ENCODE results near the gene BOD1. TPM values are rescaled to one million over a fixed set of nuclear protein-coding genes. Genes with fewer than 3 reads are reported as not detected.

BOD1 gene
- total and polyA plus RNA-seq, 5 experiments from 2014 or later, result 12.6 to 39.4 (median 18.7) TPM

DNA sequence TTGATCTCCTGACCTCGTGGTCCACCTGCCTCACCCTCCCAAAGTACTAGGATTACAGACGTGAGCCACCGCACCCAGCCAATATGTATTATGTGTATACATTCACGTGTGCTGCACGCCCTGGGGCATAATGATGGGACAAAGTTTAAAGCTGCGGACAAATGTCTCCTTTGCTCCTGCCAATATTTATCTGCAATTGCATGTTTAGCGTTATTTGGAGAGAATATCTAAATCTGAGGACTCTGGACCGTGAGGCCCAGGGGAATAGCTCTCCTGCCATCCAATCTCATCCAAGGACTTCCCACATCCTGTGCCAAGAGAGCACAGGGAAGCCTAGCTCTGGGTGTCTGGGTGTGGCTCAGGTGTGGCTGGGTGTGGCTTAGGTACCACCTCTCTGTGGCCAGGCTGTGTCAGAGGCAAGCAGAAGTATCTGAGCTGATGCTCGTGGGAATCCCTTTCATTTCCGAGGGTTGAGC, 6.9 kb upstream of the BOD1 start:
- no peak overlapping the region for H3K4me3 Mint-ChIP-seq
- POLR2A ChIA-PET, result no interaction called here
- no peaks in the 10 kb centered on the region for H3K36me3 Mint-ChIP-seq

GRCh38 chr5:173622183-173623047, 6.0 kb upstream of the BOD1 start:
- H3K4me1 Mint-ChIP-seq, result peaks cover 0 to 11% (median 1%) of the 10 kb centered on the region in 4 donors
- H3K27me3 Mint-ChIP-seq, result peaks cover 0 to 3% (median 1%) of the 10 kb centered on the region in 5 donors
- ATAC-seq, result no peak
- H3K9me3 Mint-ChIP-seq, result no peaks in the 10 kb centered on the region
- H3K36me3 Mint-ChIP-seq, result no peaks in the 10 kb centered on the region
- POLR2A ChIA-PET, result no interaction called here
- H3K4me3 Mint-ChIP-seq, result no peak overlapping the region
- DNase-seq, result no peak
- H3K27ac Mint-ChIP-seq, result no peak overlapping the region

More for the DNA sequence above, 6.9 kb upstream of the BOD1 start:
- DNase-seq (no peak), ATAC-seq (no peak)
- Mint-ChIP-seq H3K4me1 (peaks cover 0 to 11% (median 1%) of the 10 kb centered on the region in 4 donors), H3K9me3 (no peaks in the 10 kb centered on the region), H3K27ac (no peak overlapping the region), H3K27me3 (peaks cover 0 to 5% (median 1%) of the 10 kb centered on the region in 5 donors)

DNA sequence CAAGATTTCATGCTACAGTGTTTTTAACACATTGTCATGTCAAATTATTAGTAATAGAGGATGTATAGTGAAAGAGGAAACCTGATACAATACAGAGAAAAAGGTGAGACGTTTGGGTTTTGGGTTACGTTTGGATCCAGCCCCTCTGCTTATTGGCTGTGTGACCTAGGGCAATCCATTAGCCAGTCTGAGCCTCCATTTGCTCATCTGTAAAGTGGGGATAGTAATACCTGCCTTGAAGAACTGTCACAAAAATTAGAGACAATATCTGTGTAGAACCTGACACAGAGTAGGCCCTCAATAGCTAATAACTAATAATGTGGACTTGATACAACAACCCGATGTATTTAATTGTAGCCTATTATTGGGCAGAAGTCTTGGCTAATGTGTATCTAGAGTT, 4.3 kb upstream of the BOD1 start:
- Mint-ChIP-seq H3K27me3 (peaks cover 0 to 1% (median 0%) of the 10 kb centered on the region in 5 donors), H3K36me3 (no peaks in the 10 kb centered on the region), H3K4me3 (no peak overlapping the region), H3K4me1 (peaks cover under 1 to 19% (median 7%) of the 10 kb centered on the region in 4 donors), H3K9me3 (no peaks in the 10 kb centered on the region), H3K27ac (no peak overlapping the region)
- DNase-seq (no peak), ATAC-seq (no peak)
- POLR2A ChIA-PET, result no interaction called here

DNA sequence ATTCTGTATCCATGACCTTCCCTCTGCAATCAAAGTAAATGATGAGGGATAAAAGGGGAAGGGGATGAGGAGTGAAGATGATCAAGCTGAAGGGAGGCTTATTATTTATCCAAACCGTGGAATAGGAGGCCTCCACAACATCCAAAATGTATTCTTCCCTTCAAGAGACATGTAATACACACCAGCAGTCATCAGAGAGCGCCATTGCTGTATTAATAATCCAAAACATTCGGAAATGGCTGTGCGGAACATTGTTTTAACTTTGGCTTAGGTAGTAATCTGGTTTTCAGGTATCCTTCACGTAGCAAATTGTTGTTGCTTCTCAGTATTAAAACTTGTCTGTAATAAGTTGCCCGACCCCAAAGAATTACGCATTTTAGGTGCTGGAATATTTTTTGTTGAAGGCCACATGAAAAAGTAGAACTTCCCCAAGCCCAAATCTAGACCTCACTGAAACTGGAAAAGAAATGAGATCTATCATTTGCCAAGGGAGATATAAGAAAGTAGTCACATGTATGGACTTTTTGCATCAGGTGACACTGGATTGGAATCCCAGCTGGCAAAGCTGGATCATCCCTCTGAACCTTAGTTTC, 2.6 kb upstream of the BOD1 start:
- Mint-ChIP-seq H3K4me1 (peaks cover 9 to 32% (median 25%) of the 10 kb centered on the region in 4 donors), H3K27ac (peak overlapping the region in 3 of 10 donors; percentile 2 to 47 (median 5)), H3K9me3 (no peaks in the 10 kb centered on the region), H3K4me3 (peak overlapping the region in 1 of 10 donors; percentile 5), H3K27me3 (no peaks in the 10 kb centered on the region), H3K36me3 (peaks cover 0 to 2% (median 0%) of the 10 kb centered on the region in 3 donors)
- POLR2A ChIA-PET, result interaction anchor here (1.8 kb wide), 1 partner anchor 354 kb away, joined by 9 read pairs; no protein-coding TSS in a partner anchor
- DNase-seq, result peak in 9 of 10 donors; percentile 20 to 72 (median 55)
- no peak for ATAC-seq

- peaks cover 0 to 21% (median 2%) of the 10 kb centered on the region in 3 donors for H3K36me3 Mint-ChIP-seq
- DNase-seq, result peak; percentile 51 to 83 (median 68)
- POLR2A ChIA-PET, result interaction anchor here (0.6 to 2.9 kb wide), 8 partner anchors 10 to 632 kb away, joined by 3 to 27 read pairs (median 4); partner anchors contain the start of genes ATP6V0E1 and CPEB4
- H3K9me3 Mint-ChIP-seq, result no peaks in the 10 kb centered on the region
- no peaks in the 10 kb centered on the region for H3K27me3 Mint-ChIP-seq
- H3K4me1 Mint-ChIP-seq, result peaks cover 22 to 54% (median 52%) of the 10 kb centered on the region in 4 donors
- peak overlapping the region; percentile 57 to 99 (median 97) for H3K27ac Mint-ChIP-seq
- peak overlapping the region; percentile 86 to 97 (median 92) for H3K4me3 Mint-ChIP-seq
- ATAC-seq, result peak; percentile 70 to 72
These were observed 420 bp downstream of the BOD1 start for GRCh38 chr5:173615884-173616576.

DNA sequence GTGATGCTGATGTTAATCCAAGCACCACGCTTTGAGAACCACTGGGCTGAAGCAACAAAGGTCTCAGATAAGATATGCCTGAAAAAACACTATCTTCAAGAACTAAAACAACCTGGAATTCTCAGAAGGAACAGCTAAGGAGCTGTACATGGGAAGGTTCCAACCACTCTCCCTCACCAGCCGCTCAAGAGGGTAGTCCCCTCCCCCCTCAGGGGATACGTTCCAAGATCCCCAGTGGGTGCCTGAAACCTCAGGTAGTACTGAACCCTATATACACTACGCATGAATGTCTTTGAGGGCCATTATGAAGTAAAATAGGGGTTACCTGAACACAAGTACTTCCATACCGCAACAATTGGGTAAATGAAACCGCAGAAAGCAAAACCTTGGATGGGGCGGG, 1.9 kb downstream of the BOD1 start:
- POLR2A ChIA-PET, result no interaction called here
- no peaks in the 10 kb centered on the region for H3K9me3 Mint-ChIP-seq
- H3K4me3 Mint-ChIP-seq, result peak overlapping the region in 9 of 10 donors; percentile 34 to 95 (median 90)
- ATAC-seq, result no peak
- no peaks in the 10 kb centered on the region for H3K27me3 Mint-ChIP-seq
- H3K36me3 Mint-ChIP-seq, result peaks cover 0 to 35% (median 2%) of the 10 kb centered on the region in 3 donors
- peak overlapping the region in 2 of 10 donors; percentile 72 to 97 for H3K27ac Mint-ChIP-seq
- H3K4me1 Mint-ChIP-seq, result peaks cover 32 to 67% (median 61%) of the 10 kb centered on the region in 4 donors
- no peak for DNase-seq

DNA sequence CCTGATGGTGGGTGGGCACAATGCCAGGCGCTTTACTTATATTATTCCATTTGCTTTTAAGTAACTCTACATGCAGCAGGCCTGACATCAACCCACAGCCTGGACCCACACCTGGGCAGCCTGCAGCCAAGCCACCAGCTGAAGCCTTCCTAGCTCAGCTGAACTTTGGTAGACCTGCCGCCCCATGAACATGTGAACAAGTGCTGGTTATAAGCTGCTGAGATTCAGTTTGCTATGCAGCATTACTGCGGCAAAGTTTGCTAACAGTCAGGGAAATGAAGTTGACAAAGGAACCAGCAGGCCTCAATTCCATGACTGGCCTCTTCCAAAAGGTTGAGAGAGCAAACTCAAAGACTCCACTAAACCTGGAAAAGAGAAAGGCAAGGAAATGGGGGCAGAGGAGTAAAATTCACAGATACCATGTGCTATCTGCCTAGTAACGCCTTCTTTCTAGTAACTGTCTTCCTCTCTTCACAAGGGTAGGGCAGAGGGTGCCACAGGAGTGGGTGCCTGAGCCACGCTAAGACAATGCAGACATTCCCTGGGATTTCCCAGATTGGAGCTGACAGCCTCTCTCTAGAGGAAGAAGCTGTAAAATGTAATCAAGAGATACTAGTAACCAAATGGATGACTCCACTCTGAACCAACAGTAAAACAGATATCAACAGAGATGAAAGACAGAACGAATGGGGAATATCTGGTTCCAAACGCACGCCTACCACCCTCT, 2.9 kb downstream of the BOD1 start:
- H3K36me3 Mint-ChIP-seq, result peaks cover 0 to 45% (median 2%) of the 10 kb centered on the region in 3 donors
- POLR2A ChIA-PET, result no interaction called here
- H3K4me1 Mint-ChIP-seq, result peaks cover 34 to 67% (median 60%) of the 10 kb centered on the region in 4 donors
- peak overlapping the region in 9 of 10 donors; percentile 17 to 95 (median 60) for H3K4me3 Mint-ChIP-seq
- H3K27ac Mint-ChIP-seq, result peak overlapping the region in 2 of 10 donors; percentile 28 to 57
- DNase-seq, result no peak
- no peak for ATAC-seq
- no peaks in the 10 kb centered on the region for H3K27me3 Mint-ChIP-seq
- H3K9me3 Mint-ChIP-seq, result no peaks in the 10 kb centered on the region

- Mint-ChIP-seq H3K27ac (no peak overlapping the region), H3K4me3 (peak overlapping the region in 1 of 10 donors; percentile 60), H3K4me1 (peaks cover 34 to 67% (median 60%) of the 10 kb centered on the region in 4 donors), H3K9me3 (no peaks in the 10 kb centered on the region), H3K36me3 (peaks cover 2 to 52% (median 5%) of the 10 kb centered on the region in 3 donors), H3K27me3 (no peaks in the 10 kb centered on the region)
- POLR2A ChIA-PET, result no interaction called here
- DNase-seq, result no peak
- ATAC-seq, result no peak
These were observed 3.5 kb downstream of the BOD1 start for GRCh38 chr5:173612948-173613347.

DNA sequence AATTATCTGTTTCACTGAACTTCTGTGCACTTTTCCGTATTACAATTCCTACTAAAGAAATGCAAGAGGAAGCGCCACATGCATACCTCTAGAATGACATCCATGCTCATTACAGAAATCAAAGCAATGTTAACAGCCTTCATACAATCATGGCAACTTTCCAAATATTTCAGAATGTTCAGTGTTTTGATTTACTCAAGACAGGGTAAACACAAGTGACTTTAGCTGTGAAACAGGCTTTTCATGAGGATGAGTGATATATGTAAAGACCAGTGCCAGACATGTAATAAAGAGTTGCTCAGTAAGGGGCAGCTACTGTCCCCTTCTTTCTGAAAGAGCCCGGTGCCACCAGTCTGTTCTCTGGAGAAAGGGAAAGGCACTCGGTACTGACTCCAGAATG, 4.7 kb downstream of the BOD1 start:
- DNase-seq (no peak), ATAC-seq (no peak)
- POLR2A ChIA-PET, result no interaction called here
- Mint-ChIP-seq H3K4me3 (no peak overlapping the region), H3K4me1 (peaks cover 34 to 64% (median 55%) of the 10 kb centered on the region in 4 donors), H3K9me3 (no peaks in the 10 kb centered on the region), H3K36me3 (peaks cover 4 to 64% (median 16%) of the 10 kb centered on the region in 3 donors), H3K27ac (peak overlapping the region in 1 of 10 donors; percentile 34), H3K27me3 (no peaks in the 10 kb centered on the region)

DNA sequence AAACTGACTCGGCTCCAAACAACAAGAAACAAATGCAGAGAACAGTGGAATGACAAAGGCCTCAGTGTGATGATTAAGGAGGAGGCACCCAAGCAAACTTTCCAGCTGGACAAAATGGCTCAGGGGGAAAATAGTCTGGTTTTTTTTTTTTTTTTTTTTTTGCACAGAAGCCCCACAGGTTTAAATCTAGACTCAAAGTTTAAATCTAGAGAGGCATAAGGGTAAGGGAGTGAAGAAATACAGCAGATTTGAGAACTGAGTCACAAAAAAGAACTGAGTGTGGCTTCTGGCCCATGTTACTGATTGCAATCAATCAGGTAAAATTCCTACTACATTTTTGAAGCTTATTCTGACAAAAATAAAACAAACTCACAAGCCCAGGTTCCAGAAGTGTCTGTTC, 12.3 kb downstream of the BOD1 start:
- no peak for DNase-seq
- H3K4me3 Mint-ChIP-seq, result no peak overlapping the region
- peak overlapping the region in 1 of 10 donors; percentile 80 for H3K27ac Mint-ChIP-seq
- POLR2A ChIA-PET, result interaction anchor here (0.6 kb wide), 1 partner anchor 594 kb away, joined by 6 read pairs; no protein-coding TSS in a partner anchor
- no peaks in the 10 kb centered on the region for H3K9me3 Mint-ChIP-seq
- no peak for ATAC-seq
- peaks cover 4 to 72% (median 26%) of the 10 kb centered on the region in 3 donors for H3K36me3 Mint-ChIP-seq
- H3K4me1 Mint-ChIP-seq, result peaks cover 0 to 13% (median 8%) of the 10 kb centered on the region in 4 donors
- H3K27me3 Mint-ChIP-seq, result no peaks in the 10 kb centered on the region

- POLR2A ChIA-PET, result no interaction called here
- no peak for DNase-seq
- ATAC-seq, result no peak
- H3K4me1 Mint-ChIP-seq, result peaks cover 0 to 13% (median 8%) of the 10 kb centered on the region in 4 donors
- H3K27me3 Mint-ChIP-seq, result no peaks in the 10 kb centered on the region
- peak overlapping the region in 2 of 10 donors; percentile 1 to 6 for H3K27ac Mint-ChIP-seq
- no peak overlapping the region for H3K4me3 Mint-ChIP-seq
- peaks cover 0 to 55% (median 20%) of the 10 kb centered on the region in 3 donors for H3K36me3 Mint-ChIP-seq
- no peaks in the 10 kb centered on the region for H3K9me3 Mint-ChIP-seq
These were observed 14.0 kb downstream of the BOD1 start for GRCh38 chr5:173602423-173602822.

DNA sequence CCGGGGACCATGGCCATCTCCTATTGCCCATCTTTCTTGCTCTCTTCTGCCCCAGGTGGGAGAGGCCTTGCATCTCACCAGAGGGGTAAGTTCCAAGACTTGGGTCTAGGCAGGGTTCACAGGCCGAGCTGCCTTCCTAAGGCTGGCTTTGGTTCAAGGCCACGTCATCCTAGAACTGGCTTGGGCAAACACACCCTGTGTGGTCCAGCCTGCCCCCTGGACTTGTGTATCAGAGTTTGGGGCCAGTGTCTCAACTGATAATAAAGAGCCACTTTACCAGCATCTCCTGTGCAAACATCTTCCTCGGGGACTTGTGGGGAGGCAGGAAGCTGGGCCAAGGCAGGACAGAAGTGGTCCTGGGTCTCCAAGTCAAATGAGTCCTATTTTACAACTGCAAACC, 17.8 kb downstream of the BOD1 start:
- DNase-seq, result no peak
- peaks cover 0 to 15% (median 8%) of the 10 kb centered on the region in 4 donors for H3K4me1 Mint-ChIP-seq
- H3K27ac Mint-ChIP-seq, result no peak overlapping the region
- H3K27me3 Mint-ChIP-seq, result no peaks in the 10 kb centered on the region
- no peak overlapping the region for H3K4me3 Mint-ChIP-seq
- POLR2A ChIA-PET, result no interaction called here
- peaks cover 14 to 31% (median 19%) of the 10 kb centered on the region in 3 donors for H3K36me3 Mint-ChIP-seq
- peaks cover 0 to 18% (median 9%) of the 10 kb centered on the region in 9 donors for H3K9me3 Mint-ChIP-seq
- no peak for ATAC-seq

All from naive thymus-derived CD8-positive, alpha-beta T cell (primary cell).